Activated CD4-positive, alpha-beta T cell treated with anti-CD3 and anti-CD28 coated beads, Interleukin-2, amount 50 U/mL, for 16 hours (primary cell): ENCODE measurements around the gene TMEM89.

ENCODE experiments used
- DNase-seq: peaks from one replicate; pipeline ENCODE4 v3.0.0-alpha.2; 2020

Gene TMEM89

GRCh38 chr3:48621461-48621869 lies at the start of gene TMEM89:
Gene TMEM89 (minus strand): TSS chr3:48621769. CDS start chr3:48621756, 13 bp downstream.
- DNase-seq = no peak

- no peak for DNase-seq
Observed at GRCh38 chr3:48664929-48665328, 43.4 kb upstream of the TMEM89 start.

GRCh38 chr3:48664313-48664644 lies 42.7 kb upstream of the TMEM89 start:
- no peak for DNase-seq

DNA sequence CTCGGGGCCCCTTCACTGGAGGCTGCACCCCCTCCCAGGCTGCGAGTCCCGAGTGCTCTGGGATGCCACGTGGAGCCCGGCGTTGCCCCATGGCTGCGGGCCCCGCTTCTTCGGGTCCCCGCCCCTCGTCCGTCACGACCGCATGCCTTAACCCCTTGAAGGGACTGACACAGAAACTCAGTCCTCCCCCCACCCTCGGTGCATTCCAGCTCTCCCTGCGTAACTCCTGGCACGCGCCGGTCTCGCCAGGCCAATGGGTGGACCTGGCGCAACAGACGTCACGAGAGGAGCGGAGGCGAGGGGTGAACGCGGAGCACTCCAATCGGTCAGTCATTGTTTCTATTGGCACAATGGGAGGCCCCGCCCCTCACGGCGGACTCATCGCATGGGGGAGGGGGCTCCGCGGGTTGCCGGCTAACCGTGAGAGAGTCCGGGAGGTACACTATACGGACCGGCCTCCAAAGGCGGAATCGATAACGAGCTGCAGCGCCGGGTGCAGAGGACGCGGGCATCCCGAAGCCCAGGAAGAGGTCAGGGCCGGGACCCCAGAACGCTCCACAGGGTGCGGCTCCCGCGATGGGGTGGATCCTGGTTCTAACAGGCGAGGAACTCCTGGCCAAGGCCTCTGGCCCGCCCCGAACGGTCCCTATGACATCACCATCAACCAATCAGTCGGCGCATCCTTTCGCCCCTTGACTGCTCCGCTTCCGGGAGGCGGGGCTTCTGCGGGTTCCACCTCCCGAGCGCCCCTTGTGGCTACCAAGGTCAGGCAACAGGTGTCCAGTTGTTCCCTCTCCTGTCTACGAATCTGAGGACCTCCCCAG lies 42.1 kb upstream of the TMEM89 start:
- peak; percentile 99 for DNase-seq

- DNase-seq = peak; percentile 90
Observed at GRCh38 chr3:48662753-48663488, 41.4 kb upstream of the TMEM89 start, which contains the start of gene CELSR3. Gene CELSR3 (minus strand): TSS chr3:48662886. CDS start chr3:48662634, 252 bp downstream.

- no peak for DNase-seq
Observed at GRCh38 chr3:48662145-48662752, 40.7 kb upstream of the TMEM89 start.

DNA sequence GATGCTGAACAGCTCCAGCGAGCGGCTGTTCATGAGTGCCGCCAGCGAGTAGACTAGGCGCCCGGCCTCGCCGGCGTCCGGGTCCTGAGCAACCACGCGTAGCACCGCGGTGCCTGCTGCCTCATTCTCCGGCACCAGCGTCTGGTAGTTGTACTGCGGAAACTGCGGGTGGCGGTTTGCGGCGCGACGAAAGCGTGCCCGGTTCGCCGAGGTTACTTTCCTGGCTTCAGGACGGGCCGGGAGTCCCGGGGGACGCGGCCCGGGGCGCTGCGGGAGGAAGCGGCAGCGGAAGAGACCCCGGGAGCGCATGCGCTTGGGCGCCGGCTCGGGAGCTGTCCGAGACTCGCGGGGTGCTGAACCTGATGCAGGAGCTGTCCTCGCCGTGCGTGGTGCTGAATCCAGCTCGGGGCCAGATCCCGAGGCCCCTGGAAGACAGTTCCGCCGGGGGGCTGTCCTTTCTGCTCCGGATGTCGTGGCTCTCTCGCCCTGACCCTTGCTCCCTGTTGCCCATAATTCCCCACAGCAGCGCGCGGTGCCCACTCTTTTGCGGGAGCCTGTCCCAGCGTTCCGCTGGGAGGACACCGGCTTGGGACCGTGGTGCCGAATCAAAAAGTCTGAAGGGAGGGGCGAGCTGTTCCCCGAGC lies 40.1 kb upstream of the TMEM89 start:
- peak; percentile 61 for DNase-seq

DNA sequence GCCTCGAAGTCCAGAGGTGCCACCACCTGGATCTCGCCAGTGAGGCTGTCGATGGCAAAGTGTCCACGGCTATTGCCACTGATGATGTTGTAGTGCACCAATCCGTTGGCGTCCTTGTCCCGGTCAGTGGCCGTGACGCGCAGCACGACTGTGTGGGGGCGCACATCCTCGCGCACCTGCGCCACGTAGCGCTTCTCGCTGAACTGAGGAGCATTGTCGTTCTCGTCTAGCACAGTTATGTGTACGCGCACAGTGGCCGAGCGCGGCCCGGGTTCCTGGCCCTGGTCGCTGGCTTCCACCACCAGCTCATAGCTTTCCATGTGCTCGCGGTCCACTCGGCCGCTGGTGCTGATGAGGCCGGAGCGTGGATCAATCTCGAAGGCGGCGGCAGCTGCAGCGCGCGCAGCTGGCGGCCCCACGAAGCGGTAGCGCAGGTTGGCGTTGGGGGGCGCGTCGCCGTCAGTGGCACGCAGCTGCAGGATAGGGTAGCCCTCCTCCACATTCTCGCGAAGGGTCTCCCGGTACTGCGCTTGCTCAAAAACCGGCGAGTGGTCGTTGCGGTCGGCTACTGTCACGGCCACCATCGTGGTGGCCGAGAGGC lies 39.3 kb upstream of the TMEM89 start:
- no peak for DNase-seq

GRCh38 chr3:48656841-48657281 lies 35.3 kb upstream of the TMEM89 start:
- peak; percentile 33 for DNase-seq

GRCh38 chr3:48656061-48656840 lies 34.7 kb upstream of the TMEM89 start:
- peak; percentile 87 for DNase-seq

DNA sequence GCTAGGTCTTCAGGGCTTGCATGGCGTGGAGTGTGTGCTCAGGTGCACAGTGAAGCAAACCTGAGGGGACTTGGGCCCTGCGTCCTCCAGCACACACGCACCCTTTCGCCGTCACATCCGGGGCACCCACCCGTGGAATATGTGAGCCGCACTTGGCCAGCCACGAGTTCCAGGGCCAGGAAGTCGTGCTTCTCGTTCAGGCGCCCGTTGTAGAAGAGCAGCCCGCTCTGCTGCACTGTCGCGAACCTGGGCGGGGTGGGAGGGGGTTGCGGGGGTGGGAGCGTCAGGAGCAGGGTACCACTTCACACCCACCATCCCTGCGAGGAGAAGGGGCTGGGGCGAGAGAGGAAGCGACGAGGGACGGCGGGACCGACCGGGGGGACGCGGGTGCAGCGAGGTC lies 34.0 kb upstream of the TMEM89 start:
- peak; percentile 44 for DNase-seq

DNA sequence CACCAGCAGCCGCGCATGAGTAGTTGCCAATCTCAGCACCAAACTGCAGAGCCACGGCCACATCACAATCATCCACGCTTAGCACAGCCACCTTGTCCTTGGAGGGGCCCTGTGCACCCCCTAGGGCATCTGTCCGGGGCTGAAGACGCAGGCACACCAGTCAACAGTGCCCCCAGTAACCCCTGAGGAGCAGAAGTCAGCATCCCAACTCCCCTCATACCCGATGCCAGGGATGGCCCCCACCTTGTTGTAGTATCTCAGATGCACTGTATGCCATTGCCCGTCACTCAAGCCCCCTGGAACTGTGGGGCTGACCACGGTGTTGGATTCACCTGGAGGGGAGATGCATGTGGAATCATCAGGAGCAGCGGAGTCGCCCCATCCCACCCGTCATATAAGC lies 33.5 kb upstream of the TMEM89 start:
- no peak for DNase-seq

DNA sequence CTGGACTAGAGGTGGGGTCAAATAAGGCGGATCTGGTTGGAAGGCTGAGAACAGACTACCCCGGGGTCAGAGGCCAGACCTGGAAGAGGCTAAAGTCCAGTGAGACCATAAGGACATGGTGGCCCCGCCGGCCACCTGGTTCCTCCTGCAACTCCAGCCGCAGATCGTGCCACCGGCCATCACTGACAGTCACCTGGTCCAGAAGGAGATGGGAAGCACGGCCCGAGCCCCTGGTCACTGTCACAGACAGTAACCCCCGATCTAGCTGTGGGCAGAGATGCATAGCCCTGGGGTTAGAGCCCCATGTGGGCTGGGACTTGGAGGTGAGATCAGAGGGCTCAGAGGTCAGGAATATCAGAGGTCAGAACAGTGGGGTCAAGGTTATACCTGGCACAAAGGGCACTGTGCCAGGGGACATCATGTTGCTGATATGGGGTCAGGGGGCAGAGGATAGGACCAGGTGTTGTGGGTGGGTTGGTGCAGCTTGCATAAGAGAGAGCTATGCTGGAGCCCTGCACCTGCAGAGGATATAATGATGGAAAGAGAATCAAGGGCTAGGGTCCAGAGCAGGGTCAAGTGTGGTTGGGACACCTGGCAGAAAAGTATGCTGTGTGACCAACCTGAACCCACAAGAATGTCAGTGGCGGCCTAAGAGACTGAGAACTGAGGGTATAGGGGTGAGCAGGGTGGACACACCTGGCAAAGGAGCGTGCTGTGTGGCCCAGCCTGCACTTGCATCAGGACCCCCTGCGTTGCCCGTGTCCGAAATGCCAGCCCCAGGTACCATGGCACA lies 31.6 kb upstream of the TMEM89 start:
- no peak for DNase-seq

- no peak for DNase-seq
Observed at GRCh38 chr3:48651771-48652170, 30.2 kb upstream of the TMEM89 start.

DNA sequence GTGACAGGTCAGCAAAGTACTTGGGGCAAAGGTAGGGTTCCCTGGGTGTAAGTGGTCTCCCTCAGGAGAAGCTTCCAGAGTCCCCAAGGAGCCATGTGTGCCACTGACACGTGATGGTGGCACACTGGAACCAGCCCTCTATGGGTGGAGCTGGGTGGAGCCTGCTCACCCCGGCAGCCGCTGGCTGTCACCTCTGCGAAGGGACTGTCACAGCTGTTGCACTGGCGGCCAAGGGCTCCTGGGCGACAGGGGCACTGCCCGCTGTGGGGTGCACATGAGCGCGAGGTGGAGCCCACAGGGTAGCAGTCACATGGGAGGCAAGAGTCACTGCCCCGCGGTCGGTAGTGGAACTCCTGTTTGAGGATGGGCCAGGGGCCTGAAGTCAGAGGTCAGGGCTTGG lies 29.2 kb upstream of the TMEM89 start:
- DNase-seq = no peak

DNA sequence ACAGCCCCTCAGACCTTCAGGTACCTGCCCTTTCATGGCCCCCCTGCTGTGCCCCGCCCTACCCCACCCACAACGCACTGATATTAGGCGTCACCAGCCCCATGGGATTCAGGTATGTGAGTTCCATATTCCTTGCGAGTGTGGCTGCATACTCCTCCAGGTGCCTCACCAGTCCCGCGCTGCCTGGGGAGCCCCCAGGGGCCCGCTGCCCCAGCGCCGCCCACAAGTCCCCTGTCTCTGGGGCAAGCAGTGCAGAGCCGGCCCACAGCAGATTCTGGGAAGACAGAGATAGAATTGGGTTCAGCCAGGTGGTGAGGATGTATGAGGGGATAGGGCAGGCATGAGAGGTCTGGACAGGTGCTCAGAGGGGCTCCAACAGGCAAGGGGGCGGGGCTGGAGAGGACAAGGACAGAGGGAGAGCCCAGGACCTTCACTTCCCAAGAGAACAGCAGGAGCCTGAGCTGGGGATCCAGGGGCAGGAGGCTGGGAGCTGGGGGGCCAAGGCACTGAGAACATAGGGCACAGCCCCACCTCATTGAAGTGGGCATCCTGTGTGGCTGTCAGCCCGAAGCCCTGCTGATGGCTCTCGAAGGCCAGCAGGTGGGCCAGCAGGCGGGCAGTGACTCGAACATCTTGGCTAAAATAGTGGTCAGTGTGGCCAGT lies 26.8 kb upstream of the TMEM89 start:
- DNase-seq = no peak

- no peak for DNase-seq
Observed at GRCh38 chr3:48647714-48648113, 26.1 kb upstream of the TMEM89 start.

DNA sequence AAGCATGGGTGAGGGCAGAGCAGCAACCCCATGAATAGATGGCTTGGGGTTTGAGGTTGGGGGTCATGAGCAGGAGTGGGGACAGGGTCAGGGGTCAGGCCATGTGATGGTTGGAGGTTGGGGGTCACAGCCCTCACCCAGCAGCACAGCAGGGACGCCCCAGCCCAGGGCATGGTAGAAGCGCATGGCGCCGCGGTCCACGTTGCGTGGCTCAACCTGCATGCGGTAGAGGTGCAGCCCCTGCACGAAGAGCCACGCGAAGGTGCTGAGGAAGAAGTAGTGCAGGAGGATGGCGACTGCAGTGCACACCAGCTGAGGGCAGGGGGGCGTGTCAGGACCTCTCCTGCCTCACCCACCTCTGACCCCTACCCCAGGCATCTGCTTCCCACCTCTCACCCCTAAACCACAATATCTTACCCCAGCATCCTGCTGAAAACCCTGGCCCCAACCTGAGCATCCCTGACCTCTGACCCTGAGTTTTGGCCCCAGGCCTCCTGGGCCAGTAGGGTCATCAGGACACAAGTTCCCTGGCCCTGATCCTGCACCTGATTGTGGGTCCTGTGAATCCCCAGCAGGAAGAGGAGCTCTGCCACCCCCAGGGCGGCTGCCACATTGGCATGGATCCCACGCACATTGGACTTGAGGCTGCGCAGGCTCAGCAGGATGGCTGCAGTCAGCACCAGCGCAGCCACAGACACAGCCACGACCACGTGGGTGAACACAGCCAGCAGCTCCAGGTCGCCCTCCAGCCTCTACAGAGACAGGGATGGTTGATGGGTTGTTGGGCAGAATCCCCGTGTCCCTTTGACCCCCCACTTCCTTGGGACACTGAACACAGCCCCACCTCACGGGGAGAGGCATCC lies 23.6 kb upstream of the TMEM89 start:
- DNase-seq = no peak

DNA sequence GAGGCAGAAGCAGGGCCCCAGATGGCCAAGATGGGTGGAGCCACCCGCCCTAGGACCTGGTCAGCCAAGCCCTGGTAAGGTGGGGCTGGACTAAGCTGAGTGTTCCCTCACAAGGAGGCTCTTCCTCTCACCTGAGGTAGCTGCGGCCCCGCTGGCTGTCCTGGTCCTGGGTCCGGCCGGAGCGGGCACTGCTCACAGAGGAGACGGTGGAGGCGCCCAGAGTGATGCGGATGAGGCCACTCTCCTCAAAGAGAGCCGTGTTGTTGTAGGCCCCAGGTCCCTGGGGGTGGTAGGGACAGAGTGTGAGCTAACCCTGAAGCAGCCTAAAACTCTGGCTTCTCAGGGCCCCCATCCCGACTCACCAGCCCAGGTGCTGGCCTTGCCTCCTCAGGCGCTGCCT lies 21.0 kb upstream of the TMEM89 start:
- no peak for DNase-seq

DNA sequence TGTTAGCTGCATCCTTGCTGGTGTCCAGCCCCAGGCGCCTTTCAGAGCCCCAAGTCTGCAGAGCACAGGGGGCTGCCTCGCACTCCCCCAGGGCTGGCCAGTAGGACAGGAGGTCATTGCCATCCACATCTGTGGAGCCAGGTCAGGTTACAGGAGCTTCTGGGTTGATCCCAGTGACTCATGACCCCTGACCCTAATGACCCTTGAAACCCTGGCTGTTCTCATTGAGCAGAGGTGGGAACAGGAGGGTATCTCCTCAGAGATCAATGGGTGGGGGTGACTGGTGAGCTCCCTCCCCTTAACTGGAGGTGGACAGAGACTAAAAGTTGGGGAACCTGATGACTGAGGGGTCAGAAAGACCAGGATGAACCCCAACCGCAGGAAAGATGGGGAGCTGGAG lies 19.8 kb upstream of the TMEM89 start:
- DNase-seq = no peak
